ENCODE results near the gene TNNT2.

TNNT2 gene

GRCh38 chr1:201376464-201377374 is 761 bp downstream of the TNNT2 start:
- no peak for DNase-seq (ENCODE audit: low read depth)

GRCh38 chr1:201376107-201376463 is 1.4 kb downstream of the TNNT2 start:
- DNase-seq (ENCODE audit: low read depth): no peak

GRCh38 chr1:201375169-201375568 is 2.3 kb downstream of the TNNT2 start:
- DNase-seq (ENCODE audit: low read depth): no peak

DNA sequence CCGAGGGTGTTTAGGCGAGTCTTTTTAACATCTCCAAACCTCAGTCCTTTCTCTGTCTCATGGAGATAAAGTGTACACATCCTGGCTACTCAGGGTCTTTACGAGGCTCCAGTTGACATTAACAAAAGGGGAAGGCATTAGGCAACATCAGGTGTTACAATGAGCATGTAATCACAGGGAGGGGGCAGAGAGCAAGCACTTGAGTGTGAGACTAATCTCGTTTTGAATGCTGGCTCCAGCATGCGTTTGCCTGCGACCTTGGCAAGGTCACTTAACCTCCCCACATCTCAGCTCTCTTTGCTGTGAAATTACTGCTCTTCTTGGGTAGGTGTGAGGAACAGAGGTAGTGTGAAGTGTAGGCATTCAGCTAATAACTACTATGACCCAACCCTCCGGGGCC is 3.1 kb downstream of the TNNT2 start:
- no peak for DNase-seq (ENCODE audit: low read depth)

DNA sequence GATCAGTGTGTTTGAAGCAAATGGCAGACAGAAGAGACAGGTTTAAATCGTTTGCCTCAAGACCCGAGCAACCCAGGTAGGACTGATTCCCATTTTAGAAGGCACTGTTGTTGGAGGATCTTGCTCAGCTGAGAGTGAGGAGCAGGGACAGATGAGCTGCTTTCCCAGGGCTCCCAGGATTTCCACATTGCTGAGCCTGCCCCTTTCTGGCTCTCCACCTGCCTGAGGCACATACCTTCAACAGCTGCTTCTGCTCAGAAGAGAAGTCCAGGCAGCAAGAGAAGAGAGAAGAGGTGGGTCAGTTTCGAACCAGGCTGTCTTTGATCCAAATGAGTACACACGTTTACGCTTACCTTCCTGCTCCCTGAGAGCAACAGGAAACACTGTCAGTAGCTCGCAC is 5.7 kb downstream of the TNNT2 start:
- DNase-seq (ENCODE audit: low read depth): no peak

DNA sequence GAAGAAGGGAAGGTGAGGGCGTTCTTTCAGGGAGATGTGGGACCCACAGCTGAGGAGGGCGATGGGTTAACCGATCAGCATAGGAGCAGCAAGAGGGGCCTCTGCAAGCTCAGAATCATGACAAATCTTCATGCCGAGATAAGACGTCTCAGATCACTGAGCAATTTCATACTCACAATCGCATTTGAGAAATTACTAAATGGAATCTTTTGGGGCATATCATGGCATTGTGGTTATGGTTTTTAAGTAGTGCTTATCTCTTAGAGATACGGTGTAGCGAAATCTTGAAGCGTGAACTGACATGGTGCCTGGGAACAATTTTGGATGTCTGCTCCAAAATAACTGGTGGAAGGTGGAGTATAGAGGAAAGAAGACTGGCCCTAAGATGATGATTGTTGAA is 6.2 kb downstream of the TNNT2 start:
- no peak for DNase-seq (ENCODE audit: low read depth)

DNA sequence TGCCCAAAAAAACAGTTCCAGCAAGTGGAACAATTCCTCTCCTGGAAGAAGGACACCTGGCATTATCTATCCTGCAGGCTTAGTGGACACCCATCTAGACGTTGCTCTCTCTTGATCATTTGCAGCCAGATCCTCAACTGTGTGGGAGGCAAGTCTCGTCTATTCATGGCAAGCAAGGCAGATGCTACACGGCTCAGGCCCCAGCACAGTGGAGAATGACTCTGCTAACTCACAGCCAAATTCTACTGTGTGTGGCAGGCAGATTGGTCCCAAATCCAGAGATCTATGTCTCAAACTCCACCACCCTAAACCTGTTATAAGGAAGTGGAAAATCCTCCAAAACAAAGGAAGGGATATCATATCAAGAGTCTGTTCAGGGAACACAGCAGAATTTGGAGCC is 7.0 kb downstream of the TNNT2 start:
- DNase-seq (ENCODE audit: low read depth): no peak

- no peak for DNase-seq (ENCODE audit: low read depth)
Observed at GRCh38 chr1:201369209-201369608, 8.3 kb downstream of the TNNT2 start.

GRCh38 chr1:201366696-201367095 is 10.8 kb downstream of the TNNT2 start:
- no peak for DNase-seq (ENCODE audit: low read depth)

GRCh38 chr1:201365251-201365650 is 12.2 kb downstream of the TNNT2 start:
- DNase-seq (ENCODE audit: low read depth): no peak

GRCh38 chr1:201364808-201365105 is 12.7 kb downstream of the TNNT2 start:
- no peak for DNase-seq (ENCODE audit: low read depth)

DNA sequence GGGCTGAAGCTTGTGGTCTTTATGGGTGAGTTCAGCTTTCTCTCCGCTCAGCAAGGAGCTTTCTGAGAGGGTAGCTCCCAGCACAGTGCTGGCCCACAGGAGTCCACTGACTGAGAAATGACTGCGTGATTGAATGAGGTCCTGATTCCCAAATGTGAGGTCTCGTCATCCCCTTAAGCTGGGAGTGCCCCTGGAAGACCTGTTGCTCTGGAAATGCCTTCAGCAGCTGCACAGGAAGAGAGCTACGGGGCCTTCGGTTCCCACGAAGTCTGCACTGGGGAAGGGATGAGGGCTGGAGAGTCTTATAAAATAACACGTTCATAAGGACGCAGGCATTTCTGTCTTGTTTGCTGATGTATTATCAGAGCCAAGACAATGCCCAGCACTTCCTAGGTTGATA is 14.0 kb downstream of the TNNT2 start:
- DNase-seq (ENCODE audit: low read depth): no peak

DNA sequence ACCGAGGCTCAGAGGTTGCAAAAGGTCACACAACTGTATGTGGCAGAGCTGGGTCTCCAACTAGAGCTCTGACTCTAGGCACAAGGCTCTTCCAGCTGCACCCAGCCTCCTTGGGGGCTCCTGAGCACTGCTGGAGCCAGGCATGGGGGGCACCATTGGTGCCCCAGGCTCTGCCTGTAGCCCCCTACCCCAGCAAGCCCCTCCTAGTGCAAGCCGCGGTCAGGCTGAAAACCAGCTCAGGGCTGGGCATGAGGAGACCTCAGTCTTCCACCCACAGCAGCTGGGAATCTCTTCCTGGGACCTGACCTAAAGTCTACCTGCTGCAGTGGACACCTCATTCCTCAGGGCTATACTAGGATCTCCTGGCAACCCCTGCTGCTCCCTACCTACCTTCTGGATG is 14.6 kb downstream of the TNNT2 start:
- DNase-seq (ENCODE audit: low read depth): no peak

DNA sequence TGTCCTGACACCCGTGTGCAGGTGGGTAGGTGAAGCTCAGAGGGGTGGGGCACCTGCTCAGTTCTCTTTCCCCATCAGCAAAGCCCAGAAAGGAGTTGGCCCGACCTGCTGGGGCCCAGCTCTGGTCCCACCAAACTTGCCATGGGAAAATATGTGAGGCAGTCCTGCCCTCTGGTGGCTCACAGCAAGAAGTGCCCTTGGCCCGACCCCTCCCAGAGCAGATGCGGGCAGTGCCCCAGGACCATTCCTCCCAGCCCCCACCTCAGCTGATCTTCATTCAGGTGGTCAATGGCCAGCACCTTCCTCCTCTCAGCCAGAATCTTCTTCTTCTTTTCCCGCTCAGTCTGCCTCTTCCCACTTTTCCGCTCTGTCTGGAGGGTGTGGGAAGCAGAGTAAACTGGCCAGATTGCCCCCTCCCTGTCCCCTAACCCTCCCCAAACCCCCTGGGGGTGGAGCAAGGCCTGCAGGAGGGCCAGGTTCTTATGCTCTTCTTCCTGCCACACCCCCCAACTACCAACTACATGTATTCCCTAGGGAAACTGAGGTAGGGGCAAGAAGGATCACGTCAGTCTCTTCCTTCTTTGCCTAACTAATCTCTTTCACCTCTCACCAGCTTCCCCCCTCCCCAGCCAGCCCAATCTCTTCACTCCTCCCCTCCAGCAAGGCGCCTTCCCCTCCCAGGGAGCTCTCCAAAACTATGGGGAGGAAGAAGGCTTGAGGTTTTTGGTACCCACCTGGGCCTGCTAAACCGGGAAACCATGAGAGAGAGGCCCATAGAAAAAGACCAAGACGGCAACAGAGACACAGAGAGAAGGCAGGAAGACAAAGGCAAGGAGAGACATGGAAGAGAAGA is 15.6 kb downstream of the TNNT2 start:
- no peak for DNase-seq (ENCODE audit: low read depth)

DNA sequence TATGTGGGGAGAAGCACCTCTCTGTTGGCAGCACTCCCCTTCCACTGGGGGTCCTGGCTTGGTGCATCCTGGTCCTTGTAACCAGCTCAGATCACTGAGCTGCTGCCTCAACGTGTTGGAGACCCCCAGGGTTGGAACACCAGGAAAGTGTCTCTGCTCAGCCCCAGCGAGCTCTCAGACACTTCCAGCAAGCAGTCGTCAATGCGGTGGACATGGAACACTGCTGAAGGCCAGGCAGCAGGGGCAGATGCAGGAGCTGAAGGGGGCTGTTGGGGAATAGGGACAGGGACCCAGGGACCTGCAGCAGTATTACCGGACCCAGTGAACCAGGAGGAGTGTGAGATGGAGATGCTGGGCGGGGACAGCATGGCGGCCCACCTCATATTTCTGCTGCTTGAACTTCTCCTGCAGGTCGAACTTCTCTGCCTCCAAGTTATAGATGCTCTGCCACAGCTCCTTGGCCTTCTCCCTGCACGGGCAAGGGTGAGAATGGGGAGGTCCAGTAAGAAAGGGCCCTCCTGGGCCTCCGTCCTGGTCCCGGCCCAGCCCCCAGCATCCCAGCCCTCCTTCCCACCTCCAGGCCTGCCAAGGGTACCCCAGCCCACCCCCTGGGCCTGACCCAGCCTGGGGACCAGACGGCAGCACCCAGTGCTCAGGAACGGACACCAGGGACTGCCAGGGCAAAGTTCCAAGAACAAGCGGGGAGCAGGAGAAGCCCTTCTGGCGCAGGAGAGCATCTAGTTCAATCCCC is 16.4 kb downstream of the TNNT2 start:
- no peak for DNase-seq (ENCODE audit: low read depth)

DNA sequence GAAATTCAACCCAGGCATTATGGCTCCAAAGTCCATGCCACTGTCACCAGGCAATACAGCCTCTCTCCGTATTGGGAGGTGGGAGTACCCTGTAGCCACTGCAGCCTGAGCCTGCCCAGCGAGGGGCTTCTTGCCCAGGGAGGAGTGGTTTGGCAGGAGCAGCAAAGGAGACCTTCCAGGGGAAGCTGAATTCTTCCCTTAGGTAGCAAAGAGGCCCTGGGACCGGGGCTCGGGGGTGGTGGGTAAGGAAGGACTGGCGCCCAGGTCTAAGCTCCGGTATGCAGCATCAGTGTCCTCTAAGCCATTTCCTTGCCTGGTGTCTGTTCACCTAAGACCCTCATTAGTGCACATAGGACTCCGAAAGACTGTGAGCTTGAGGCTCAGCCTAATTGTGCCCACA is 17.0 kb downstream of the TNNT2 start:
- DNase-seq (ENCODE audit: low read depth): no peak

DNA sequence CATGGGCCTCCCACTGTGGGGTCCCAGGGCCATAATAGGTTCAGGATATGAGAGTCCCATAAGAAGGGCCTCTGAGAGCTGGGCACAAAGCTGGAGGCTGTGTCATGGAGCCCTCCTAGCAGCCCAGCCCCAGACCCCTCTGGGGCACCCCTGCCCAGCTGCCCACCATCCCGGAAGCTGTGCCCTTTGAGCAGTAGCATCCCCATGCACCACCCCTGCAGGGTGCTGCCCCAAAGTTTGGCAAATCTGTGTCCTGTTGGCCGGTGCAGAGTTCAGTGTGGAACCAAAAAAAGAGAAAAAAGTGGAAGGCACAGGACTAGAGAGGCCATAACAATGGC is 17.6 kb downstream of the TNNT2 start:
- DNase-seq (ENCODE audit: low read depth): no peak

DNA sequence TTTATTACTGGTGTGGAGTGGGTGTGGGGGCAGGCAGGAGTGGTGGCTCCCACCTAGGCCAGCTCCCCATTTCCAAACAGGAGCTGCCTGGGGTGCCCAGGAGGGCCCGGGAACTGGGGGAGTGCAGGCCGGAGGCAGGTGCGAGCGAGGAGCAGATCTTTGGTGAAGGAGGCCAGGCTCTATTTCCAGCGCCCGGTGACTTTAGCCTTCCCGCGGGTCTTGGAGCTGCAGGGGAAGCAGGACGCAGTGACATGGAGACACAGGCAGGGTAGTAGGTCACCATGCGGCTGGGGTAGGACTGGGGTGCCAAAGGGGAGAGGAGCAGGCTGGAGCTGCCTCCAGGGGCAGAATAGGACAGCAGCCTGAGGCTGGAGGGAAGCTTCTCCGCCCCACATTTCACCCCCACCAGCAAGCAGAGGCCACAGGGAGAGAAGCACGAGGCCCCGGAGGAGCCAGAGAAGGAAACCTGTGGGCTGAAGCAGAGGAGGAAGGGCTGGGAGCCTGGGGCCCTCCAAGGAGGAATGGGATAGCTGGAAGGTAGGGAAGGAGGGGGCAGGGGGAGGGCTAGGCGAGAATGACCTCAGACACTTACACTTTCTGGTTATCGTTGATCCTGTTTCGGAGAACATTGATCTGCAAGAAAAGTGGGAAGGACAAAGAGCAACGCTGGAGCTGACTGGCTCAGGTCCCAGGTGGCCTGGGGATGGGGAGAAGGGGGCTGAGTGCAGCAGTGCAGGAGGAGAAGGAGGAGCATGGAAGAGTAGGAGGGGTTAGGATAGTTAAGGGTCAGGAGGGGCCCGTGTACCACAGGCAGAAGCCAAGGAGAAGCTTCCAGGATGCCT is 18.2 kb downstream of the TNNT2 start:
- no peak for DNase-seq (ENCODE audit: low read depth)

DNA sequence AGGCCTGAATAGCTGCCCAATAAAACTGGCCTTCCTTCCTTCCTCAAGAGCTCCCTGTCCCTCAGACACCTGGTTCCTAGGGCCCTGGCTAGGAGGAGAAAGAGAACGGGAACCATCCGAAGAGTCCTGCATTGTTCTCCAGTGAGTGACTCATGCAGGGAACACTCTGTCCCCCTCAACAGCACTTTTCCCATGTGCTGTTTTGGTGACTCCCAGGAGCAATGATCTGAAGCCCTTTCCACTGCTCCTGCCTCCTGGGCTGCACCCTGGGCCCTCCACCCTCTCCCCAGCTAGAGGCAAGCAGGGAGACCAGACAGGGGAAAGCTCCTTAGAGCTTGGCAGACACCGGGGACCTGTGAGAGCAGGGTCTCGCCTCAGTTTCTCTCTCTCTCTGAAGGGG is 18.9 kb downstream of the TNNT2 start:
- DNase-seq (ENCODE audit: low read depth): no peak

GRCh38 chr1:201357636-201358348 is 19.7 kb downstream of the TNNT2 start:
- DNase-seq (ENCODE audit: low read depth): no peak

DNA sequence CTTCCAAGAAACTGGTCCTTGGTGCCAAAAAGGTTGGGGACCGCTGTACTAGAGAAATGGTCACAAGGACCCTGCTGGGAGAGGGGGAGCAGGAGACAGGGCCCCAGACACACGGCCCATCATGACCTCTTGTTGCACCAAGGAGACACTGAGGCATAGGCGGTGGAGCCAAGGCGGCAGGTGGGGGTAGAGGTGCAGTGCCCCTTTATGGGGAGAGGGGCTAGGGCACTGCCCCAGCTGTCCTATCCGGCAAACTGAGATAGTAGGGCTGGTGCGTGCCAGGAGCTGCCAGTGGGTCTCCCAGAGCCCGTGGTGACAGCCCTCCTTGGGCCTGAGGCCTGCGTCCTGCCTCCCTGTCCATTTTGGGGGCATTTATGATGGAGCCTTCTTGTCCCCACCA is 20.3 kb downstream of the TNNT2 start:
- no peak for DNase-seq (ENCODE audit: low read depth)
